Hepatocyte (in vitro differentiated cells): Measurements from ENCODE around the gene ZNF593. TPM values are rescaled to one million over a fixed set of nuclear protein-coding genes. Genes with fewer than 3 reads are reported as not detected.

Experiments used
- DNase-seq: peaks from one replicate; pipeline ENCODE4 v3.0.0-alpha.2; 2016; ENCODE audit warnings: low spot score
- H2AFZ ChIP-seq: fragments of 200-600 bp; sonication (generic); 2 replicates; pipeline ENCODE4 v1.6.0; 2016; ENCODE audit warnings: antibody characterized with exemption, mild to moderate bottlenecking
- H3K27ac ChIP-seq: fragments of 200-600 bp; sonication (generic); 2 replicates; pipeline ENCODE4 v1.5.1; 2016; ENCODE audit warnings: mild to moderate bottlenecking
- H3K27me3 ChIP-seq: fragments of 200-600 bp; sonication (generic); 2 replicates; pipeline ENCODE4 v1.6.1; 2016
- H3K36me3 ChIP-seq: fragments of 200-600 bp; sonication (generic); replicated peaks from 2 replicates; pipeline ENCODE4 v1.5.1; 2016; ENCODE audit warnings: low read depth; ENCODE audit not compliant: insufficient read depth
- H3K4me1 ChIP-seq: fragments of 200-600 bp; sonication (generic); 2 replicates; pipeline ENCODE4 v1.5.1; 2016; ENCODE audit warnings: mild to moderate bottlenecking, moderate library complexity; ENCODE audit not compliant: insufficient read depth
- H3K4me2 ChIP-seq: fragments of 200-600 bp; sonication (generic); 2 replicates; pipeline ENCODE4 v1.6.0; 2016
- H3K4me3 ChIP-seq: fragments of 200-600 bp; sonication (generic); 2 replicates; pipeline ENCODE4 v1.5.1; 2016; ENCODE audit warnings: mild to moderate bottlenecking
- H3K79me2 ChIP-seq: fragments of 200-600 bp; sonication (generic); 2 replicates; pipeline ENCODE4 v1.6.0; 2017; ENCODE audit warnings: mild to moderate bottlenecking
- H3K9me2 ChIP-seq: fragments of 200-600 bp; sonication (generic); replicated peaks from 2 replicates; pipeline ENCODE4 v1.6.0; 2017; ENCODE audit warnings: mild to moderate bottlenecking; ENCODE audit not compliant: insufficient read depth
- H3K9me3 ChIP-seq: fragments of 200-600 bp; sonication (generic); 2 replicates; pipeline ENCODE4 v1.5.1; 2016; ENCODE audit warnings: low read depth, mild to moderate bottlenecking
- H4K20me1 ChIP-seq: fragments of 200-600 bp; sonication (generic); 2 replicates; pipeline ENCODE4 v1.6.0; 2016; ENCODE audit warnings: mild to moderate bottlenecking; ENCODE audit not compliant: insufficient read depth, poor library complexity, severe bottlenecking
- EZH2 ChIP-seq: fragments of 200-600 bp; sonication (generic); IDR thresholded peaks from 2 replicates; pipeline ENCODE4 v1.6.1; 2016; ENCODE audit warnings: antibody characterized with exemption, mild to moderate bottlenecking, borderline replicate concordance
- EZH2phosphoT487 ChIP-seq: fragments of 200-600 bp; sonication (generic); IDR thresholded peaks from one replicate; pipeline ENCODE4 v1.6.1; 2018; ENCODE audit warnings: antibody characterized with exemption, mild to moderate bottlenecking, low read depth, moderate library complexity; ENCODE audit not compliant: unreplicated experiment, severe bottlenecking
- WGBS: methylation state at CpG from one replicate; pipeline ENCODE4 v1.1.6; 2016; ENCODE audit warnings: low lambda C conversion rate; ENCODE audit errors: missing lambda C conversion rate; 5-methylcytosine and 5-hydroxymethylcytosine counted together
- polyA plus RNA-seq: library from polyadenylated mRNA; unstranded; fragments of >200 nt; fragmentation: Nextera tagmentation; extraction: Ambion mirVana; gene quantifications from 2 replicates; pipeline ENCODE4 v1.2.1, GENCODE V29; 2016
- total RNA-seq: library from RNA; depleted of rRNA; stranded (reverse); fragments of >200 nt; gene quantifications from 2 replicates; pipeline ENCODE4 v1.2.3, GENCODE V29; 2014
- TF ChIP-seq, protein P1 (sequence below): fragments of 200-600 bp; sonication (generic); IDR thresholded peaks from 2 replicates; pipeline ENCODE4 v1.5.1; 2016; ENCODE audit warnings: antibody characterized with exemption, mild to moderate bottlenecking; ENCODE audit not compliant: poor library complexity

The ZNF593 gene
- total and polyA plus RNA-seq, 2 experiments from 2014 or later = 20.5 to 69.1 TPM

DNA sequence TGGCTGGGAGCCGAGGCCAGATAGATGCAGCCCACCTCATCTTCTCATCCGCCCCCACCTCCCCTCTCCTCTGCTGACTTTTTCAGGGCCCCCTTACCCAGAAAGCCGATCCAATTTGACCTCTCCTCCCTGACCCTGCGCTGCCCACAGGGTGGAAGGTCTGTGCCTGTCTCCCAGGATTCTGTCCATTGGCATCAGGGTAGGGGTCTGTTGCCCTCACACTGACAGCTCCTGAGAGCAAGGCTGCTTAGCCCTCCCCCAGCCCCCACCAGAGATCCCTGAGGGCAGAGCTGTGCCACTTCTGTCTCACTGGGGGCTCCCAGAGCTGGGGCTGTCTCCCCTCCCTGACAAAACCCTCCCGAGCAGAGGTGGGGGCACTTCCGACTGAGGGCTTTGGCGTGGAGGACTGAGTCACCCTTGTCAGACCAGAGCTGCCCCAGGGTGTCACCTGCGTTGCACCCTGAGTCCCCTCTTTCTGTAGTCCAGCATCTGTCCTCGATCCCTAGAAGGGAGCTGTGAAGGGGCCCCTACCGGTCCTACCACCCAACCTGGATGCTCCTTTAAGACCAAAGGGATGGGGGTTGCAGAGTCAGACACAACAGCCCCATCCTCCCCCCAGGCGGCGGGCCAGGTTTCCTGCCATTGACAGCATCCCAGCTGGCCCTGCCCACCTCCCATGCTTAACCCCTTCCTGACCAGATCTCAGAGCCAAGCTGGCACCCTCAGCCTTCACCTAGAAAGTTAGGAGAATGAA lies 13.2 kb upstream of the ZNF593 start:
- no peak overlapping the region for H3K27ac ChIP-seq
- H3K79me2 ChIP-seq = no peaks in the 10 kb centered on the region
- peaks cover 8% of the 10 kb centered on the region for H3K4me1 ChIP-seq
- H3K36me3 ChIP-seq = no peaks in the 10 kb centered on the region
- H3K4me3 ChIP-seq = no peak overlapping the region
- DNase-seq = no peak
- no peak overlapping the region for H2AFZ ChIP-seq
- no peaks in the 10 kb centered on the region for H3K9me2 ChIP-seq
- 34% methylated on average over 12 of the region's 12 CpGs for WGBS
- H3K27me3 ChIP-seq = peaks cover 20% of the 10 kb centered on the region
- peak overlapping the region; percentile 11 for H3K4me2 ChIP-seq
- no peaks in the 10 kb centered on the region for H3K9me3 ChIP-seq
- no peak for TF ChIP-seq EZH2phosphoT487
- no peak for TF ChIP-seq EZH2
- TF ChIP-seq, protein P1, sequence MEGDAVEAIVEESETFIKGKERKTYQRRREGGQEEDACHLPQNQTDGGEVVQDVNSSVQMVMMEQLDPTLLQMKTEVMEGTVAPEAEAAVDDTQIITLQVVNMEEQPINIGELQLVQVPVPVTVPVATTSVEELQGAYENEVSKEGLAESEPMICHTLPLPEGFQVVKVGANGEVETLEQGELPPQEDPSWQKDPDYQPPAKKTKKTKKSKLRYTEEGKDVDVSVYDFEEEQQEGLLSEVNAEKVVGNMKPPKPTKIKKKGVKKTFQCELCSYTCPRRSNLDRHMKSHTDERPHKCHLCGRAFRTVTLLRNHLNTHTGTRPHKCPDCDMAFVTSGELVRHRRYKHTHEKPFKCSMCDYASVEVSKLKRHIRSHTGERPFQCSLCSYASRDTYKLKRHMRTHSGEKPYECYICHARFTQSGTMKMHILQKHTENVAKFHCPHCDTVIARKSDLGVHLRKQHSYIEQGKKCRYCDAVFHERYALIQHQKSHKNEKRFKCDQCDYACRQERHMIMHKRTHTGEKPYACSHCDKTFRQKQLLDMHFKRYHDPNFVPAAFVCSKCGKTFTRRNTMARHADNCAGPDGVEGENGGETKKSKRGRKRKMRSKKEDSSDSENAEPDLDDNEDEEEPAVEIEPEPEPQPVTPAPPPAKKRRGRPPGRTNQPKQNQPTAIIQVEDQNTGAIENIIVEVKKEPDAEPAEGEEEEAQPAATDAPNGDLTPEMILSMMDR = no peak
- no peaks in the 10 kb centered on the region for H4K20me1 ChIP-seq

DNA sequence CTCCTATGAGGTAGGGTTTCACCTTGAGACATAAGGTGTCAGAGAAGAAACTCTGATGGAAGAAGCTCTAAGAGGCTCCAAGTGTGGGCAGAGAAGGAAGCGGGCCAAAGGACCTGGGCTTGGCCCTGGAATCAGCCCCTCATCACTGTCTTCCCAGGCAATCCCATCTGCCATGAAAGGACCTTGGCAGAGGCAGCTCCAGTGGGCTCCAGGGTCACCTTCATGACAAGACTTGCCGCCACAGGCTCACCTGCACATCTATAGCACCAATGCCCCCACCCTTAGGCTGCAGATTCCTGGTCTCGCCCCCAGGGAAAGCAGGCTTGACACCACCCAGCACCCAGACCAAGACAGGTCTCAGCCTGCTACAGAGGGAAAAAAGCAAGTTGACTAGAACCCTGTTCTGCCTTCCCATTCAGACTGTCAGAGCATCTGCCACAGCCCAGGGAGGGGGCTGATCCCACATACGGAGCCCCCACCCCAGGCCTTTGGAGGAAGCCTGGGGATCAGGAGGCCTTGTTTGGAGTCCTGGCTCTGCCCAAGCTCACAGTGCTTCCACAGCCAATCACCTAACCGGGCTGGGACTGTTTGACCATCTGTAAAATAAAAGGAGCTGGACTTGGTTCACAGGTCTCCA lies 11.3 kb upstream of the ZNF593 start:
- Histone ChIP-seq H3K4me2 (no peak overlapping the region), H4K20me1 (no peaks in the 10 kb centered on the region), H2AFZ (no peak overlapping the region), H3K4me3 (no peak overlapping the region), H3K36me3 (no peaks in the 10 kb centered on the region), H3K27ac (no peak overlapping the region), H3K9me2 (no peaks in the 10 kb centered on the region), H3K9me3 (no peaks in the 10 kb centered on the region), H3K79me2 (no peaks in the 10 kb centered on the region), H3K4me1 (peaks cover 9% of the 10 kb centered on the region), H3K27me3 (peaks cover 28% of the 10 kb centered on the region)
- 82% methylated on average over 5 of the region's 5 CpGs for WGBS
- TF ChIP-seq EZH2 = no peak
- no peak for TF ChIP-seq EZH2phosphoT487
- TF ChIP-seq, protein P1 = no peak
- no peak for DNase-seq

DNA sequence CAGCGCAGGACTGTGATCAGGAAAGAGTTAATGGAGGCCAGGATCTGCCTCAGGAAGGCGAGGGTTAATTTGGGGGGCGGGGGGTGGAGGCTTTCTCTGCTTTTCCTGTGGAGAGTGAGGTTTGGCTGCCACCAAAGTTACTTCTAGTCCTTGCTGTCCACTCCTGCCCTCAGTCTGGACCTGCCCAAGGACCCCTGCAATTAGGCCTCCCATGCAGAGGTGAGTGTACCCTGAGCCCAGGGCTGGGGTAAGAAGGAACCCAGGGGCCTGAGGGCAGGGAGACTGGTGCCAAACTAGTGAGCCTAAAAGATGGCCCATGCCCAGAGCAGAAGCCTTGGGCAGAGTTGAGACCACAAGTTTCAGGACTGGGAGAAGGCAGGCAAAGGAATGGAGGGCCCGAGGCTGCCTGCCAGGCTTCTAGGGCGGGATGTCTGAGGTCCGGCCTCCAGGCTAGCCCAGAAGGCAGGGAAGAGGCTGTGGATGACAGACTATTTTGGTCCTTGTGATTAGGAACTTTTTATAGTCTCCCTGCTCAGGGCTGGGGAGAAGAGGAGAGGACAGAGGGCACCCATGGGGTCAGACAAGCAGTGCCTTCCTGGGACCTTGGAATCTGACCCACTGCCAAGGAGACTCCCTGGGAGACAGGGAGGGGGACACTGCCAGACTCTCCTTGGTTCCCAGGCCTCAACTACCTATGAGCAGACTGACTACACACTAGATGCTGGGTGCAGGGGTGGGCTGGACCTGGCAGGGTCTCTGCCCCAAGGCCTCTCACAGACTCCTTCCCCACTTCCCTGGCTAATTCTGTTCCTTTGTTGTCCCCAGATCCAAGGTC lies 10.6 kb upstream of the ZNF593 start, which contains the start of gene FAM110D:
Gene FAM110D, plus strand, starts transcription at position 172 of the 835 bp plus-strand sequence. CDS start 2,213 bp downstream, outside the sequence.
- peaks cover 14% of the 10 kb centered on the region for H3K4me1 ChIP-seq
- H3K4me3 ChIP-seq = no peak within 1 kb of the TSS
- no peaks in the 10 kb centered on the region for H3K9me3 ChIP-seq
- H3K36me3 ChIP-seq = no peaks in the 10 kb centered on the region
- no peak within 1 kb of the TSS for H3K27ac ChIP-seq
- H2AFZ ChIP-seq = no peak within 1 kb of the TSS
- H3K27me3 ChIP-seq = peaks cover 28% of the 10 kb centered on the region
- 49% methylated on average over 6 of the region's 6 CpGs for WGBS
- H3K9me2 ChIP-seq = no peaks in the 10 kb centered on the region
- H3K4me2 ChIP-seq = peak within 1 kb of the TSS; percentile 24
- H4K20me1 ChIP-seq = no peaks in the 10 kb centered on the region
- H3K79me2 ChIP-seq = no peaks in the 10 kb centered on the region
- no peak for DNase-seq
- TF ChIP-seq EZH2 (no peak), EZH2phosphoT487 (no peak)
- TF ChIP-seq, protein P1 = no peak
